ENCODE measurements around the gene MLPH.

MLPH gene

GRCh38 chr2:237496428-237496827, 9.4 kb downstream of the MLPH start:
- Histone ChIP-seq H3K36me3 (ENCODE audit: low read length) (no peaks in the 10 kb centered on the region), H3F3A (ENCODE audit: insufficient read depth) (no peaks in the 10 kb centered on the region), H3K4me3 (ENCODE audit: insufficient read depth, low read length, poor library complexity, severe bottlenecking) (no peak overlapping the region), H3K4me2 (ENCODE audit: low read depth, low read length, poor library complexity, severe bottlenecking) (no peak overlapping the region), H2AFZ (ENCODE audit: low read depth, low read length, severe bottlenecking) (no peak overlapping the region), H3K79me2 (ENCODE audit: insufficient read depth, low read length) (no peaks in the 10 kb centered on the region), H3K27me3 (ENCODE audit: low read length) (no peaks in the 10 kb centered on the region; the same call in 1 of the 2 replicates), H3K9me3 (ENCODE audit: insufficient read depth, low read length) (peaks cover 7% of the 10 kb centered on the region; the same call in 1 of the 2 replicates), H4K20me1 (ENCODE audit: low read depth, low read length) (no peaks in the 10 kb centered on the region), H3K9me2 (replicated peaks; ENCODE audit: insufficient read depth, low read length) (no peaks in the 10 kb centered on the region), H3K9ac (ENCODE audit: low read length) (no peak overlapping the region), H3K27ac (ENCODE audit: low read depth, low read length) (no peak overlapping the region)
- TF ChIP-seq CTCF (IDR thresholded peaks at IDR 0.05; ENCODE audit: insufficient read depth, low read length, poor library complexity, severe bottlenecking): no peak
- TF ChIP-seq EZH2phosphoT487 (conservative IDR thresholded peaks at IDR 0.05; ENCODE audit: low read length): no peak

GRCh38 chr2:237497009-237497837, 10.2 kb downstream of the MLPH start:
- Histone ChIP-seq H2AFZ (ENCODE audit: low read depth, low read length, severe bottlenecking) (no peak overlapping the region), H3K9ac (ENCODE audit: low read length) (no peak overlapping the region), H3K4me2 (ENCODE audit: low read depth, low read length, poor library complexity, severe bottlenecking) (no peak overlapping the region), H3K4me3 (ENCODE audit: insufficient read depth, low read length, poor library complexity, severe bottlenecking) (no peak overlapping the region), H3K79me2 (ENCODE audit: insufficient read depth, low read length) (no peaks in the 10 kb centered on the region), H3K9me2 (replicated peaks; ENCODE audit: insufficient read depth, low read length) (no peaks in the 10 kb centered on the region), H3K27ac (ENCODE audit: low read depth, low read length) (no peak overlapping the region), H3K9me3 (ENCODE audit: insufficient read depth, low read length) (no peaks in the 10 kb centered on the region), H4K20me1 (ENCODE audit: low read depth, low read length) (no peaks in the 10 kb centered on the region), H3K27me3 (ENCODE audit: low read length) (no peaks in the 10 kb centered on the region; the same call in 1 of the 2 replicates), H3F3A (ENCODE audit: insufficient read depth) (no peaks in the 10 kb centered on the region), H3K36me3 (ENCODE audit: low read length) (no peaks in the 10 kb centered on the region)
- no peak for TF ChIP-seq CTCF (IDR thresholded peaks at IDR 0.05; ENCODE audit: insufficient read depth, low read length, poor library complexity, severe bottlenecking)
- TF ChIP-seq EZH2phosphoT487 (conservative IDR thresholded peaks at IDR 0.05; ENCODE audit: low read length): no peak

- Histone ChIP-seq H3K36me3 (ENCODE audit: low read length) (no peaks in the 10 kb centered on the region), H2AFZ (ENCODE audit: low read depth, low read length, severe bottlenecking) (no peak overlapping the region), H3K4me2 (ENCODE audit: low read depth, low read length, poor library complexity, severe bottlenecking) (no peak overlapping the region), H3K9me2 (replicated peaks; ENCODE audit: insufficient read depth, low read length) (no peaks in the 10 kb centered on the region), H3F3A (ENCODE audit: insufficient read depth) (no peaks in the 10 kb centered on the region), H3K9me3 (ENCODE audit: insufficient read depth, low read length) (no peaks in the 10 kb centered on the region), H3K4me3 (ENCODE audit: insufficient read depth, low read length, poor library complexity, severe bottlenecking) (no peak overlapping the region), H3K27ac (ENCODE audit: low read depth, low read length) (no peak overlapping the region), H3K79me2 (ENCODE audit: insufficient read depth, low read length) (no peaks in the 10 kb centered on the region), H4K20me1 (ENCODE audit: low read depth, low read length) (no peaks in the 10 kb centered on the region), H3K27me3 (ENCODE audit: low read length) (no peaks in the 10 kb centered on the region; the same call in 1 of the 2 replicates), H3K9ac (ENCODE audit: low read length) (no peak overlapping the region)
- TF ChIP-seq EZH2phosphoT487 (conservative IDR thresholded peaks at IDR 0.05; ENCODE audit: low read length): no peak
- TF ChIP-seq CTCF (IDR thresholded peaks at IDR 0.05; ENCODE audit: insufficient read depth, low read length, poor library complexity, severe bottlenecking): no peak
These were observed 10.8 kb downstream of the MLPH start for GRCh38 chr2:237497838-237498186.
